ENCODE data around the gene PTPN2.

GRCh38 chr18:12838178-12838634 lies 45.8 kb downstream of the PTPN2 start:
- TF ChIP-seq EZH2 (IDR thresholded peaks at IDR 0.05) (no peak), POLR2AphosphoS5 (IDR thresholded peaks at IDR 0.05; ENCODE audit: borderline replicate concordance, low read depth, low read length) (no peak), FOXP2 (optimal IDR thresholded peaks at IDR 0.05; ENCODE audit: control extremely low read depth, extremely low read length, insufficient read depth) (no peak)

Measured in SK-N-MC (cell line).